ENCODE results near the gene RPS24. TPM values are rescaled to one million over a fixed set of nuclear protein-coding genes. Genes with fewer than 3 reads are reported as not detected.
"Not testable (repeated sequence)": the region's sequence is repeated elsewhere in the genome, so short reads cannot be mapped to it uniquely, and the experiment has no call there.

The RPS24 gene
- total RNA-seq, 2 donors from 2014 or later, result 1,060 to 1,748 TPM

DNA sequence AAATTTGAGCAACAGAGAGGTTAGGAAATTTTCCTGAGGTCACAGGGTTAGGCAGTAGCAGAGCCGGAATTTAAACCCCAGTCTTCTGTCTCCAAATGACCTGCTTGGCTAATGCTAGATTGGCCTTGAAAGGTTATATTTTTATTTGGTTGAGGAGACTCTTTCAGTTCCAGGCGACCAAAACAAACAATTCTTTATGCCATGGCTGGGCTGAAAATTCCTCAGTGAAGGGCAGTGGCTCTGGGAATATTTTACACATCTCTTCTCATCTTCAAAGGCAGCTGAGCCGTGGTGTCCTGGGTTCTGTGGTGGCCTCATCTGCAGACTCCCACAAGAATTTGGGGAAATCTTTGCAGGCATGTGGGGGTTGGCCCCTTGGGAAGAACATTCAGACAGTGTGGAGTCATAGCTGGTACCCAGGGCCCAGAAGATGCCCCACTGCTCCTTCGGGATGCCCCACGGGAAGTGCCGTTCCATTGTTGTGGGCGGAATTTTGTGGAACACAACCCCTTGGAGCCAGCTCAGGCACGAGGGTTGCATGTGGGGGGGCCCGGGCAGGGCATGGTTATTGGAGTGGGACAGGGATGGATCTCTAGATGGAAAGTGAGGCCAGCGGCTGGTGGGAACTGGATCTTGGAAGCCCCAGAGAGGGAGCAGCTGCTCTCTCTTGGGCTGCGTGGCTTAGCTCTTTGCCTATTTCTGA lies 33.2 kb downstream of the RPS24 start:
- no peaks in the 10 kb centered on the region for H3K36me3 ChIP-seq
- H3K27me3 ChIP-seq, result no peaks in the 10 kb centered on the region
- no peak for DNase-seq (ENCODE audit: low spot score)
- no peaks in the 10 kb centered on the region for H3K9me3 ChIP-seq
- H3K27ac ChIP-seq, result no peak overlapping the region
- no peak for TF ChIP-seq CTCF (IDR thresholded peaks at IDR 0.05)
- peaks cover 0 to 4% of the 10 kb centered on the region in 2 donors for H3K4me1 ChIP-seq
- no peak overlapping the region for H3K4me3 ChIP-seq

- Histone ChIP-seq H3K27ac (no peak overlapping the region), H3K36me3 (no peaks in the 10 kb centered on the region), H3K4me1 (peaks cover 0 to 4% of the 10 kb centered on the region in 2 donors), H3K27me3 (no peaks in the 10 kb centered on the region), H3K4me3 (no peak overlapping the region), H3K9me3 (no peaks in the 10 kb centered on the region)
- DNase-seq (ENCODE audit: low spot score), result no peak
- no peak for TF ChIP-seq CTCF (IDR thresholded peaks at IDR 0.05)
Measured at GRCh38 chr10:78069151-78069550, 35.5 kb downstream of the RPS24 start.

DNA sequence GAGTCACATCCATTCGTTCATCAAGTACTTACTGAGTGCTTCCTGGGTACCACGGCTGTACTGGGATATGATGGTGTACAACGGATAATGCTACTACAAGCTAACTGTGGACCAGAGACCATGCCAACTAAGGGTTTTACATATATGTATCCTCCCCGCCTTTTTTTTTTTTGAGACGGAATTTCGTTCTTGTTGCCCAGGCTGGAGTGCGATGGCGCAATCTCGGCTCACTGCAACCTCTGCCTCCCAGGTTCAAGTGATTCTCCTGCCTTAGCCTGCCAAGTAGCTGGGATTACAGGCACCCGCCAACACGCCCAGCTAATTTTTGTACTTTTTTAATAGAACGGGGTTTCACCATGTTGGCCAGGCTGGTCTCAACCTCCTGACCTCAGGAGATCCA lies 36.4 kb downstream of the RPS24 start:
- not testable (repeated sequence) for H3K4me1 ChIP-seq; H3K36me3 ChIP-seq; H3K9me3 ChIP-seq; DNase-seq (ENCODE audit: low spot score); H3K27ac ChIP-seq; H3K4me3 ChIP-seq; H3K27me3 ChIP-seq

- Histone ChIP-seq H3K27me3 (no peaks in the 10 kb centered on the region), H3K27ac (no peak overlapping the region), H3K4me1 (peaks cover 0 to 4% of the 10 kb centered on the region in 2 donors), H3K36me3 (no peaks in the 10 kb centered on the region), H3K4me3 (no peak overlapping the region), H3K9me3 (no peaks in the 10 kb centered on the region)
- DNase-seq (ENCODE audit: low spot score), result no peak
- no peak for TF ChIP-seq CTCF (IDR thresholded peaks at IDR 0.05)
Measured at GRCh38 chr10:78070726-78071125, 37.1 kb downstream of the RPS24 start.

- TF ChIP-seq CTCF (IDR thresholded peaks at IDR 0.05), result no peak
- peaks cover 0 to 4% of the 10 kb centered on the region in 2 donors for H3K4me1 ChIP-seq
- no peak for DNase-seq (ENCODE audit: low spot score)
- H3K27me3 ChIP-seq, result no peaks in the 10 kb centered on the region
- H3K27ac ChIP-seq, result no peak overlapping the region
- no peak overlapping the region for H3K4me3 ChIP-seq
- no peaks in the 10 kb centered on the region for H3K9me3 ChIP-seq
- H3K36me3 ChIP-seq, result no peaks in the 10 kb centered on the region
Measured at GRCh38 chr10:78071140-78071856, 37.6 kb downstream of the RPS24 start.

GRCh38 chr10:78071857-78072179 lies 38.2 kb downstream of the RPS24 start:
- no peak overlapping the region for H3K27ac ChIP-seq
- no peak for TF ChIP-seq CTCF (IDR thresholded peaks at IDR 0.05)
- H3K4me3 ChIP-seq, result no peak overlapping the region
- H3K27me3 ChIP-seq, result no peaks in the 10 kb centered on the region
- no peak for DNase-seq (ENCODE audit: low spot score)
- peaks cover 0 to 4% of the 10 kb centered on the region in 2 donors for H3K4me1 ChIP-seq
- no peaks in the 10 kb centered on the region for H3K9me3 ChIP-seq
- no peaks in the 10 kb centered on the region for H3K36me3 ChIP-seq

All from right atrium auricular region (tissue), 2 donors.